Stimulated activated naive B cell treated with anti-CD40 and anti-IgM and Interleukin-4, amounts not matched to agents 10 μg/mL and 1 μg/mL and 100 μg/mL, for 72 hours (primary cell): Measurements from ENCODE around the gene COMMD1.
"Not testable (repeated sequence)": the region's sequence is repeated elsewhere in the genome, so short reads cannot be mapped to it uniquely, and the experiment has no call there.

Source experiments
- ATAC-seq, 2 donors: fragments of 150-1000 bp; cut with Tn5 transposase; replicated peaks; 2 replicates each; pipeline ENCODE4 v1.10.0; 2021; ENCODE audit warnings: moderate library complexity in 1 of 2
- DNase-seq: peaks from one replicate; pipeline ENCODE4 v3.0.0; 2021
- H3K27ac Mint-ChIP-seq: one replicate; pipeline ENCODE4 v1.8.0; 2022; ENCODE audit warnings: mild to moderate bottlenecking, mixed read lengths
- H3K27me3 Mint-ChIP-seq, 2 donors: one replicate each; pipeline ENCODE4 v1.8.0; 2022; ENCODE audit warnings: mixed read lengths in 2 of 2
- H3K36me3 Mint-ChIP-seq, 2 donors: one replicate each; pipeline ENCODE4 v1.8.0; 2022; ENCODE audit warnings: mixed read lengths in 2 of 2, mild to moderate bottlenecking in 1 of 2
- H3K4me1 Mint-ChIP-seq, 2 donors: one replicate each; pipeline ENCODE4 v1.8.0; 2022; ENCODE audit warnings: mixed read lengths in 2 of 2, mild to moderate bottlenecking in 1 of 2
- H3K4me3 Mint-ChIP-seq, 2 donors: one replicate each; pipeline ENCODE4 v1.8.0; 2022; ENCODE audit warnings: mild to moderate bottlenecking in 2 of 2, mixed read lengths in 2 of 2, moderate library complexity in 1 of 2
- H3K9me3 Mint-ChIP-seq, 2 donors: one replicate each; pipeline ENCODE4 v1.8.0; 2022; ENCODE audit warnings: mixed read lengths in 2 of 2, mild to moderate bottlenecking in 1 of 2

The COMMD1 gene

DNA sequence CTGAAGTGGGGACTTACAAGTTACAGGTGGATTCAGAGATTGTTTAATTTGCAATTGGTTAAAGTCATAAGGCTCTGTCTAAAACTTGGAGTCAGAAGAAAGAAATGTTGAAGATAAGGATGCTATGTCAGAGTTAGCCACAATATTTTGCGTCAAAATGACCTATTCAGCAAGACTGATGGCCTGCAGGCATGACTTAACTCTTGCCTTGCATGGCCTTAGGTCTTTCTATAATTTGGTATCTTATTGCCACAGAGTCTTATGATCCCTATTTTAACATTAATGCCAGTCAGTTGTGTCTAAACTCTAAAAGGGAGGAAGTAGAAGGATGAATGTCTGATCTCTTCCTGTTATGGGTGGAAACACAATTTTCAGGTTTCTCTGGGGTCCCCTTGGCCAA lies 5.2 kb upstream of the COMMD1 start:
- Mint-ChIP-seq H3K27ac (no peak overlapping the region), H3K27me3 (no peaks in the 10 kb centered on the region), H3K36me3 (no peaks in the 10 kb centered on the region), H3K9me3 (no peaks in the 10 kb centered on the region), H3K4me3 (no peak overlapping the region), H3K4me1 (peaks cover 0 to 2% of the 10 kb centered on the region in 2 donors)
- ATAC-seq (no peak), DNase-seq (no peak)

DNA sequence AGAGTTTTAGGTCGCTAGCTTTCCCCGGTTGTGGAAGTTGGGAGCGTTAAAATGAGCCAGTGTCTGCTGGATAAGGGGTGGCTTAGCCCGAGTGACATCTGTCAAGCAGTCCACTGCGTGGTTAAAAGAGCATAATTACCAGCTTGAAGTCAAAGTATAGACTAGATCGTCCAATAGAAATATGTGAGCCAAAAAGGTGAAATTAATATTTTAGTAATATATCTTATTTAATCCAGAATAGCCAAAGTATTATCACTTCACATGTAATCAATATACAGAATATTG lies 654 bp downstream of the COMMD1 start:
- Mint-ChIP-seq H3K4me3 (peak overlapping the region; percentile 96 to 100), H3K27ac (peak overlapping the region; percentile 97), H3K27me3 (no peaks in the 10 kb centered on the region), H3K36me3 (no peaks in the 10 kb centered on the region), H3K9me3 (no peaks in the 10 kb centered on the region), H3K4me1 (peaks cover 12 to 27% of the 10 kb centered on the region in 2 donors)
- ATAC-seq (peak in 1 of 2 donors; percentile 16), DNase-seq (no peak)

DNA sequence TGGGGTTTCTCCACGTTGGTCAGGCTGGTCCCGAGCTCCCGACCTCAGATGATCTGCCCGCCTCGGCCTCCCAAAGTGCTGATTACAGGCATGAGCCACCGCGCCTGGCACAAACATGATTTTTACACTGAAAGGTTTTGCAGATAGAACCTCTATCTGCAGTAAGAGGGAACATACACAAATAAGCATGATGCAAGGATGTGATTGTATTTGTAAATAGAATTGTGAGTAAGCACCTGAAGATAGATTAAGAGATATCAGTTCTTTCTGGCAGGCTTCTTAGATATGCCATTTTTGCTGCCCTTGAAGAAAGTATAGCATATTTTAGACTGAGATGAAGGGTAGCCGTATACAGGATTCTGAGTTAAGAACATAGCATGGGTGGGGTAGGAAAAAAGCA lies 3.6 kb downstream of the COMMD1 start:
- H3K4me3 Mint-ChIP-seq = no peak overlapping the region
- no peaks in the 10 kb centered on the region for H3K9me3 Mint-ChIP-seq
- DNase-seq = no peak

DNA sequence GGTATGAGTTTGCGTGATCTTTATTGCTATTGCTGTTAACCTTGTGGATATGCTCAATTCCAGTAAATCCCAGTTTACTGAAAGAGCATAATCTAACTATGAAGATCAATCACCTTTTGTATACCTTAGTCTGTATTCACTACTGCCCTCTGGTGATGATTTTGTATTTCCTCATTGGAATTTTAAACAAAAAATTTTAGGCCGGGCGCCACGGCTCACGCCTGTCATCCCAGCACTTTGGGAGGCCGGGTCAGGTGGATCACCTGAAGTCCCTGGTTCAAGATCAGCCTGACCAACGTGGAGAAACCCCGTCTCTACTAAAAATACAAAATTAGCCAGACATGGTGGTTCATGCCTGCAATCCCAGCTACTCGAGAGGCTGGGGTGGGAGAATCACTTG lies 5.1 kb downstream of the COMMD1 start:
- Mint-ChIP-seq H3K4me3 (no peak overlapping the region), H3K9me3 (no peaks in the 10 kb centered on the region)
- DNase-seq = no peak

More for the DNA sequence above, 3.6 kb downstream of the COMMD1 start:
- Mint-ChIP-seq H3K36me3 (peaks cover 3 to 7% of the 10 kb centered on the region in 2 donors), H3K27ac (no peak overlapping the region), H3K27me3 (no peaks in the 10 kb centered on the region), H3K4me1 (peaks cover 15 to 27% of the 10 kb centered on the region in 2 donors)
- no peak for ATAC-seq

DNA sequence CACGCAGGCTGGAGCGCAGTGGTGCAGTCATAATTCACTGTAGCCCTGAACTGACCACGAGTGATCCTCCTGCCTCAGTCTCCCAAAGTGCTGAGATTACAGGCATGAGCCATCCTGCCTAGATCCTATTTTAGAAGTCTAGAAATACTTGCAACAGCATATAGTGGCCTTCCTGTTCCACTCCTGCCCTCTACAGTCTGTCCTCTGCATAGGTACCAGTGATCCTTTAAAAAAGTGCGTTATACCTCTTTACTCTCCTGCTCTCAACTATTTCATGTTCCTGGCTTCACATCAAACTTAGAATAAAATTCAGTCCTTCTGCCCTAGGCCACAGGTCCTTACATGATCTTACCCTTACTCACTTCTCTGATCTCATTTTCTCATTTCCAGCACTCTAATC lies 6.0 kb downstream of the COMMD1 start:
- no peak overlapping the region for H3K27ac Mint-ChIP-seq

More for the DNA sequence above, 5.1 kb downstream of the COMMD1 start:
- Mint-ChIP-seq H3K27ac (no peak overlapping the region), H3K4me1 (peaks cover 13 to 27% of the 10 kb centered on the region in 2 donors), H3K27me3 (no peaks in the 10 kb centered on the region), H3K36me3 (peaks cover 5 to 7% of the 10 kb centered on the region in 2 donors)
- no peak for ATAC-seq

DNA sequence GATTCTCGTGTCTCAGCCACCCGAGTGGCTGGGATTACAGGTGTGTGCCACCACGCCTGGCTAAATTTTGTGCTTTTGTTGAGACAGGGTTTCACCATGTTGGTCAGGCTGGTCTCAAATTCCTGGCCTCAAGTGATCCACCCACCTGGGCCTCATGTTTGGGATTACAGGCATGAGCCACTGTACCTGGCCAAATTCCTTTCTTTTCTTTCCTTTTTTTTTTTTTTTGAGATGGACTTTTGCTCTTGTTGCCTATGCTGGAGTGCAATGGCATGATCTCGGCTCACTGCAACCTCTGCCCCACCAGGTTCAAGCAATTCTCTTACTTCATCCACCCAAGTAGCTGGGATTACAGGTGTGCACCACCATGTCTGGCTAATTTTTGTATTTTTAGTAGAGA lies 9.3 kb downstream of the COMMD1 start:
- ATAC-seq, DNase-seq, H3K9me3 Mint-ChIP-seq, H3K27me3 Mint-ChIP-seq, H3K36me3 Mint-ChIP-seq, H3K4me1 Mint-ChIP-seq, H3K4me3 Mint-ChIP-seq, H3K27ac Mint-ChIP-seq: not testable (repeated sequence)

More for the DNA sequence above, 6.0 kb downstream of the COMMD1 start:
- Mint-ChIP-seq H3K27me3 (no peaks in the 10 kb centered on the region), H3K9me3 (no peaks in the 10 kb centered on the region), H3K36me3 (peaks cover 5 to 7% of the 10 kb centered on the region in 2 donors), H3K4me3 (no peak overlapping the region), H3K4me1 (peaks cover 13 to 27% of the 10 kb centered on the region in 2 donors)
- DNase-seq = no peak
- ATAC-seq = no peak

DNA sequence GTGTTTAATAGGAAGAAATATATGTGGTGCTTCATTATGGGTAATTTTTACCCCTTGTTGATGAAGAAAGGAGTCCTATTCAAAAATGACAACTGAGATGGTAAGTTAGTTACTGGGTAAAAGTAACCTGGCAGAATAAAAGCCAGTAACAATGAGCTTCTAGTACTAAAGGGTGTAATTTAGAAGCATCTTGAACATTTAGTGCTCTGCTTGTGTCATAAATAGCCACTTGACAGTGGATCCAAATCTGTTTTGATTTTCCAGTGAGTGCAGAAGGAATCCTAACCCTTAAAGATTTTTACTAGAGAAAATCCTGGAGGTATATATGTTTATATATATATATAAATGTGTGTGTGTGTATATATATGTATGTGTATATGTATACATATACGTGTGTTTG lies 15.1 kb downstream of the COMMD1 start:
- ATAC-seq = no peak
- Mint-ChIP-seq H3K4me3 (no peak overlapping the region), H3K9me3 (no peaks in the 10 kb centered on the region), H3K27me3 (no peaks in the 10 kb centered on the region), H3K36me3 (peaks cover 15 to 23% of the 10 kb centered on the region in 2 donors), H3K27ac (no peak overlapping the region), H3K4me1 (peaks cover 0 to 13% of the 10 kb centered on the region in 2 donors)
- no peak for DNase-seq

DNA sequence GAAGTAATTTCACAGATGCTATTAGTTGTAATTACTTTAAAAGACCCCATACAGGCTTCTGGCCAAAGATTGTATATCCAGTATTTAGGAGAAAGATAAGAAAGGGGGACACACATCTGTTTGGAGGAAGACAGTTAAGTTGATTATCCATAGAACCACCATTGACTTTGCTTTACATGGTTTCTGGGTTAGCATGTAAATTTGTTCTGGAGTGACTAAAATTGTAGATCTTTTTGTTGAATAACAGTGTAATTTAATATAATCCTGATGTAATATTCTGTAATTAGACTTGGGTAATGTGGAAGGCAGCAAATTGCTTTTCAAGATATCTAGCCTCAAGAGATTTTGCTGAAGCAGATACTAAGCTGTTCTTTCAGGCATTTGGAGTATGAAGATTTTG lies 17.2 kb downstream of the COMMD1 start:
- H3K4me1 Mint-ChIP-seq = peaks cover 5 to 27% of the 10 kb centered on the region in 2 donors
- H3K4me3 Mint-ChIP-seq = no peak overlapping the region
- DNase-seq (no peak), ATAC-seq (no peak)
- no peak overlapping the region for H3K27ac Mint-ChIP-seq
- H3K27me3 Mint-ChIP-seq = no peaks in the 10 kb centered on the region
- H3K9me3 Mint-ChIP-seq = peaks cover 0 to 4% of the 10 kb centered on the region in 2 donors
- peaks cover 20 to 32% of the 10 kb centered on the region in 2 donors for H3K36me3 Mint-ChIP-seq

DNA sequence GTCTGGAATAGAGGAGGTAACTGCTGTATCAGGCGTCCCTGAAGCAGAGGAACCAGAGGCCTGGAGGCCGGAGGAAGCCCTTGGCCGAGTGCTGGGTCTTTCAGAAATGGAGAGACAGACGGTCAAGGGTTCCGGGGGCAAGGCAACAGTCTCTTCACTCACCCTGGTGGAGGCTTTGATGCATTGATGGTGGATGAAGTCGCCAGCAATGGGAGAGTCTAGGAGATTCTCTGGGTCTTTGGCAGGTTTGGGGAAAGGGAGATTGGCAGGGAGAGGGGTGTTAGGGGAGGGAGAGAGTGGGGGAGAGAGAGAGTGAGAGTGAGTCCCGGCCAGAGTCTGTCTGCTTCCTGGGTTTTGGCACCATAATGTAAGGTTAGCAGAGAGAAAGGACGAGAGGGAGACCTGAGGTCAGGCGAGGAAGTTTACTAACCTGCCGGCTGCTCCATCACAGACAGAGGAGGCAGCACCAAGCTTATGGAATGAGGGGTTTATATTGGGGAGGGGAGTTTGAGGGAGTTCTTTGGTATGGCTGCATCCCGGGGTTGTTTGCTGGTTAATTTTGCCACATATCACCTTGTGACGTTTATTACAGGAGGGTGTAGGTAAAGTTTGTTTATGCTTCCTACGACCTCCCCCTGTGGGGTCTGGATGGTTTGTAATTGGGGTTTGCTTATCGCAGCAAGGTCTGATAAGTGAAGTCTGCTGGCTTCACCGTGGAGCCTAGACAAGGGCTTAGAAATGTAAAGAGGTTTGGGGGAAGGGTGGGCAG lies 19.6 kb downstream of the COMMD1 start:
- H3K9me3 Mint-ChIP-seq = peaks cover 0 to 4% of the 10 kb centered on the region in 2 donors
- peaks cover 22 to 36% of the 10 kb centered on the region in 2 donors for H3K36me3 Mint-ChIP-seq
- ATAC-seq (no peak), DNase-seq (no peak)
- H3K27ac Mint-ChIP-seq = no peak overlapping the region
- H3K4me1 Mint-ChIP-seq = peaks cover 5 to 27% of the 10 kb centered on the region in 2 donors
- no peaks in the 10 kb centered on the region for H3K27me3 Mint-ChIP-seq
- H3K4me3 Mint-ChIP-seq = no peak overlapping the region

DNA sequence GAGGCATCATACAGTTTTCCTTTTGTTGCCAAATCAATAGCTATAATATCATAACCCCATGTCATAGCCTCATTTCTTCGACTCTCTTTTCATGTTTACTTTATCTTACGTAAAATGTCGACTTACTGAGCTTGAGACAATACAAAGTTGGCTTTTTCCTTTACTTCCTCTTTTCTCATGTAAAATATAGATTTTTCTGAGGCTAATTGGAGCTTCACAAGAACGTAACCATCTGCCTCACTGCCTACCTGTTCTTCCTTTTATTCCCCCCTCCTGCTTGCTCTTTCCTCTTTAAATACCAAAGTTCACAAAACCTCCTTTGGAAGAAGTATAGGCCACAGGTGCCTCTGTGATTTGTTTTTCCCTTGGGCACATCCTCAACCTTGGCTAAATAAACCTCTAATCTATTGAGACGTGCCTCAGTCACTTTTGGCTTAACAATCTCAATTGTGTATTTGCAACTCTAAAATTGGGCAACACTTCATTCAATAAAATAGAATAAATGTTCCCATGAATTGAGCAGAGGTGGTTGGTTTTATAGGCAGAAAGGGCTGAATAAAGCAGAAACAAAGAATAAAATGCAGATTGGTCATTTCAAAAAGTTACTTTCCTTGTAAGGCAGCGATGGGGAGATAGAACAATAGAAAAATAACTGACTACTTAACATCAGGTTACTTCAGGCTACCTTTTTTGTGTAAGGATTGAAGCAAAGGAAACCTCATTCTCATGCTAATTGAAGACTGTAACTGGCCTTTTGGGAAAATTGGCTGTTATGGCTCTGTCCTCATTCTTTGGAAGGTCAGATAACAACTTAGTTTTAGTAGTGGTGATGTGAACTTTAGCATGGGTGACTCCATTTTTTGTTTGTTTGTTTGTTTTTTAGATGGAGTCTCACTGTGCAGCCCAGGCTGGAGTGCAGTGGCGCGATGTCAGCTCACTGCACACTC lies 21.3 kb downstream of the COMMD1 start:
- Mint-ChIP-seq H3K36me3 (peaks cover 20 to 33% of the 10 kb centered on the region in 2 donors), H3K27ac (peak overlapping the region; percentile 11), H3K4me3 (no peak overlapping the region), H3K4me1 (peaks cover 5 to 27% of the 10 kb centered on the region in 2 donors), H3K9me3 (peaks cover 0 to 4% of the 10 kb centered on the region in 2 donors), H3K27me3 (no peaks in the 10 kb centered on the region)
- ATAC-seq = no peak
- DNase-seq = no peak

DNA sequence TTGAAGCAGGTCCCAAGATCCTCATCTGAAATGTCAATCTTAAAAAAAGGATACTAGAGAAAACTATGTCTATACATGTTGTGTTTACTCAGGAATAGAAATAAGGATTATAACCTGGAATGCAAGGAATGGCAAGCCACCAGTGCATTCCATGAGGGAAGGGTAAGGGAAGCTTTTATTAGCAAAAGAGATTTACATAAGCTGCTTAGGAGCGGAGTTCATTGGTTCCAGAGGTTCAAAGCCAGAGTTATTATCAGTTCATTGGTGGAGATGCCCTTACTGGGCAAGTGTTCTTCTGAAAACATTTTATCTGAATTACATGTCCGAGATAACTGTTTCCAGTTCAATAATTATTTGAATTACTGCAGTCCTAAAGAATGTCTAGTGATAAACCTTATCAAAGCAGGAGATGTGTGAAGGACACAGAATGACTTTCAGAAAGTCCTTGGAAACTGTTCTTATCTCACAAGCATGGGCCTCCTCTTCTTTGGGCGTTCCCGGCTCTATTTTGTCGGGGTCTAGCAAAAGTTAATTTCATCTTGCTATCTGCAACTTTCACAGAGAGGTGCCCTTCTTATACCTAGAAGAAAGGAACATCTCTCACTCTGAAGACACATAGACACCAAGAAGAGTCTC lies 23.5 kb downstream of the COMMD1 start:
- Mint-ChIP-seq H3K27ac (no peak overlapping the region), H3K4me3 (no peak overlapping the region), H3K27me3 (no peaks in the 10 kb centered on the region), H3K9me3 (peaks cover 0 to 4% of the 10 kb centered on the region in 2 donors), H3K4me1 (peaks cover 5 to 27% of the 10 kb centered on the region in 2 donors), H3K36me3 (peaks cover 22 to 32% of the 10 kb centered on the region in 2 donors)
- DNase-seq (no peak), ATAC-seq (no peak)

DNA sequence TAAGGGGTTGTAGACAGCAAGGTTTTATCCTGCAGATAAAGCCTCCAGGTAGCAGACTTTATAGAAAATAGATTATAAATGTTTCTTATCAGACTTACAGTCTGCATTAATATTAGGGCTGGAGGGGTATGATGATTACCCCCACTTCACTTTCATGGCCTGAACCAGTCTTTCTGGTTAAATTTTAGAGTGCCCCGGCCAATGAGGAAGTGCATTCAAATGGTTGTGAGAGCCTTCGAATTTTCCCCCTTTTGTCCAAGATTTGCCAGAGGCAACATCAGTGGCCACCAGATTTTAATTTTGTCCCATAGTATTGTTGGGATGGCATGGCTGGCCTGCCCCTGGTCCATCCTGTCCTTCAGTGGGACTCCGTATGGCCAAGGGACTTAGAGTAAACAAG lies 31.6 kb downstream of the COMMD1 start:
- H3K4me3 Mint-ChIP-seq = no peak overlapping the region
- peaks cover 6 to 20% of the 10 kb centered on the region in 2 donors for H3K4me1 Mint-ChIP-seq
- no peaks in the 10 kb centered on the region for H3K9me3 Mint-ChIP-seq
- DNase-seq = no peak
- no peaks in the 10 kb centered on the region for H3K27me3 Mint-ChIP-seq
- H3K27ac Mint-ChIP-seq = no peak overlapping the region
- ATAC-seq = no peak
- peaks cover 15 to 24% of the 10 kb centered on the region in 2 donors for H3K36me3 Mint-ChIP-seq

DNA sequence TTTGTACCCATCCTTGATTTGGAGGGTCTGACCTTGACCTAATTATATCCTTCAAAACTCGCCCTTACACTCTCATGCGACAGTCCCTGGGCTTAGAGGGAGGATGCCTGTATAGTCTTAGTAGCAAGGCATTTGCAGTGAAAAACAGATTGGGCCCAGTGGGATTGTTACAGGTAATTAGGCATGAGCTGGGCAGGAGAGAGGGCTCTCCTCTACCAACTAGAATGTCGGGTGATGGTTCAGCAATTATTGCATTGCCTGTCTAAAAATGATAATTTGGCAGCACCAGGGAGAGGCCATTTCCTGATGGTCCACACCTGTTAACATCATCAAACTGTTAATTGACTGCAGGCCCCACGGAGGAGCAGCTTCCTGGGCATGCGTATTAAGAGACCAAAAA lies 32.4 kb downstream of the COMMD1 start:
- Mint-ChIP-seq H3K9me3 (no peaks in the 10 kb centered on the region), H3K27me3 (no peaks in the 10 kb centered on the region), H3K36me3 (peaks cover 9 to 18% of the 10 kb centered on the region in 2 donors), H3K4me3 (no peak overlapping the region), H3K27ac (peak overlapping the region; percentile 27), H3K4me1 (peaks cover 6 to 20% of the 10 kb centered on the region in 2 donors)
- DNase-seq (no peak), ATAC-seq (no peak)

DNA sequence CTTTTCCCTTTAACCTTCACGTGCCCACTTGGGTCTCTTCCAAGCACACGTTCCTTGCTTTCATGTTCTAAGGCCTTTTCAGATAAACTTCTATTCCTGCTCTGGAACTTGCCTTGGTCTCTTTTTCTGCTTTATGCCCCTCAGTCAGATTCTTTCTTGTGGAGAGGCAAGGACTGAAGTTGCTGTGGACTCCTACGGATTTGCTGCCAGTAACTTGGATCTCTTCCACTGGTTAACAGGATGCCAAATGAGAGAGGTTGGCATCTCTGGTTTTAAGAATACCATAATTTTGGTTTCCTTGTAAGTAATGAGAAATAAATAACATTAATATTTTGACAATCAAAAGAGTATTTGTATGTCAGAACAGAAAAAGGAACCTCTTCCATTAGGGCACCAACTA lies 33.0 kb downstream of the COMMD1 start:
- DNase-seq (no peak), ATAC-seq (no peak)
- Mint-ChIP-seq H3K27ac (no peak overlapping the region), H3K27me3 (no peaks in the 10 kb centered on the region), H3K9me3 (no peaks in the 10 kb centered on the region), H3K36me3 (peaks cover 9 to 25% of the 10 kb centered on the region in 2 donors), H3K4me3 (no peak overlapping the region), H3K4me1 (peaks cover 9 to 26% of the 10 kb centered on the region in 2 donors)
